ENCODE results near the gene MINK1.
A peak's percentile ranks its signal among the peaks of the same experiment; 100 is the strongest.

Gene MINK1

GRCh38 chr17:4879601-4880000 lies 46.5 kb downstream of the MINK1 start:
- no peak for DNase-seq

- no peak for DNase-seq
Observed at GRCh38 chr17:4880857-4881256, 47.7 kb downstream of the MINK1 start.

- peak; percentile 67 for DNase-seq
Observed at GRCh38 chr17:4881761-4882555, 48.8 kb downstream of the MINK1 start.

- no peak for DNase-seq
Observed at GRCh38 chr17:4884489-4884888, 51.3 kb downstream of the MINK1 start.

- DNase-seq = no peak
Observed at GRCh38 chr17:4886830-4887229, 53.7 kb downstream of the MINK1 start.

GRCh38 chr17:4887581-4887980 lies 54.4 kb downstream of the MINK1 start:
- no peak for DNase-seq

GRCh38 chr17:4891411-4892410 lies 58.6 kb downstream of the MINK1 start:
- DNase-seq = no peak

GRCh38 chr17:4892499-4893221 lies 59.5 kb downstream of the MINK1 start:
- no peak for DNase-seq

- no peak for DNase-seq
Observed at GRCh38 chr17:4893272-4893671, 60.1 kb downstream of the MINK1 start.

- no peak for DNase-seq
Observed at GRCh38 chr17:4893721-4894560, 60.8 kb downstream of the MINK1 start.

- no peak for DNase-seq
Observed at GRCh38 chr17:4895121-4895520, 62.0 kb downstream of the MINK1 start.

- no peak for DNase-seq
Observed at GRCh38 chr17:4895657-4896331, 62.7 kb downstream of the MINK1 start.

- no peak for DNase-seq
Observed at GRCh38 chr17:4896332-4897197, 63.4 kb downstream of the MINK1 start.

GRCh38 chr17:4897198-4897687 lies 64.1 kb downstream of the MINK1 start:
- no peak for DNase-seq

- DNase-seq = no peak
Observed at GRCh38 chr17:4897785-4898184, 64.6 kb downstream of the MINK1 start.

- no peak for DNase-seq
Observed at GRCh38 chr17:4898351-4898750, 65.2 kb downstream of the MINK1 start.

GRCh38 chr17:4898927-4899326 lies 65.8 kb downstream of the MINK1 start:
- no peak for DNase-seq

GRCh38 chr17:4899341-4900230 lies 66.4 kb downstream of the MINK1 start, which contains the start of gene C17orf107:
Gene C17orf107, plus strand, starts transcription at chr17:4899536. Its CDS starts 227 bp downstream, at chr17:4899763.
- DNase-seq = peak; percentile 51

Data from NCI-H146 (cell line).